Loucy (cell line): ENCODE data around the gene CCDC81.

Experiments used
- CTCF ChIP-seq: fragments of 200-600 bp; sonication (generic); conservative IDR thresholded peaks from 2 replicates; pipeline ENCODE4 v1.5.1; 2014; ENCODE audit warnings: mild to moderate bottlenecking, antibody characterized with exemption, low read length
- EZH2phosphoT487 ChIP-seq: fragments of 200-600 bp; IDR thresholded peaks from 2 replicates; pipeline ENCODE4 v1.6.1; 2018; ENCODE audit warnings: antibody characterized with exemption, mild to moderate bottlenecking, moderate library complexity, borderline replicate concordance

GRCh38 chr11:86355256-86355655 is 19.4 kb upstream of the CCDC81 start:
- no peak for TF ChIP-seq CTCF
- no peak for TF ChIP-seq EZH2phosphoT487
